Measurements from ENCODE around the gene FOXC2. TPM values are rescaled to one million over a fixed set of nuclear protein-coding genes. Genes with fewer than 3 reads are reported as not detected.

The FOXC2 gene
- total and polyA plus RNA-seq, 9 of the 15 experiments (the other 6 are each of a cell fraction or from before 2014, with no cell fraction given), result 0.01 to 0.11 (median 0.10) TPM; not detected in 5

GRCh38 chr16:86554599-86554916, 12.1 kb upstream of the FOXC2 start:
- Histone ChIP-seq H3K9me3 (replicated peaks; ENCODE audit: control insufficient read depth, insufficient read depth, low read depth, low read length) (no peaks in the 10 kb centered on the region), H3K9ac (ENCODE audit: insufficient read depth in 1 of 2, low read depth in 2 of 2, low read length in 2 of 2) (peak overlapping the region; percentile 93 to 94), H3K27me3 (ENCODE audit: control insufficient read depth in 2 of 2, insufficient read depth in 2 of 2, low read length in 2 of 2) (peaks cover 12% of the 10 kb centered on the region in 2 experiments; a peak in 3 of 5 replicates), H3K4me3 (peak overlapping the region; percentile 91), H3K9me1 (ENCODE audit: control insufficient read depth, insufficient read depth, low read length) (no peaks in the 10 kb centered on the region), H3K36me3 (ENCODE audit: control insufficient read depth, insufficient read depth, low read length) (peaks cover 16% of the 10 kb centered on the region; the same call in 1 of the 3 replicates), H3K4me2 (ENCODE audit: insufficient read depth, low read length) (peak overlapping the region; percentile 99), H4K20me1 (replicated peaks; ENCODE audit: control insufficient read depth, insufficient read depth, low read length) (no peaks in the 10 kb centered on the region), H3K27ac (ENCODE audit: extremely low read depth, low read depth, low read length) (peak overlapping the region; percentile 85), H3K79me2 (ENCODE audit: control insufficient read depth, insufficient read depth, low read length) (peaks cover 13% of the 10 kb centered on the region), H2AFZ (ENCODE audit: low read depth, low read length) (peak overlapping the region; percentile 95), H3K4me1 (replicated peaks in 1 of 2; ENCODE audit: control insufficient read depth in 2 of 2, insufficient read depth in 2 of 2, low read length in 2 of 2) (peaks cover 0 to 18% of the 10 kb centered on the region in 2 experiments; a peak in 3 of 5 replicates)
- 1% methylated on average over 9 of the region's 10 CpGs for WGBS (ENCODE audit: insufficient coverage, low coverage, missing lambda C conversion rate)
- FAIRE-seq (no peak), ATAC-seq (peak; percentile 8; the same call in 1 of the 3 replicates), DNase-seq (ENCODE audit: extremely low read depth in 1 of 4, low spot score in 3 of 4) (no peak)
- TF ChIP-seq CBFA2T3 (IDR thresholded peaks at IDR 0.05) (no peak), MAX (CRISPR knock-in tag; IDR thresholded peaks at IDR 0.05) (peak; percentile 41; the same call in 1 of the 2 replicates), GTF2E2 (tag; IDR thresholded peaks at IDR 0.05) (0 out of 2 replicates have a peak, but pooled peaks have one; percentile 32), SMAD3 (CRISPR knock-in tag; conservative IDR thresholded peaks at IDR 0.05) (no peak), SUPT5H (IDR thresholded peaks at IDR 0.05) (no peak), GABPB1 (CRISPR knock-in tag; IDR thresholded peaks at IDR 0.05) (0 out of 2 replicates have a peak, but pooled peaks have one; percentile 18), NFYB (IDR thresholded peaks at IDR 0.05; ENCODE audit: extremely low read depth, insufficient read length) (no peak), KHSRP (IDR thresholded peaks at IDR 0.05) (no peak), ZNF431 (CRISPR knock-in tag; IDR thresholded peaks at IDR 0.05) (peak; percentile 63; the same call in 1 of the 2 replicates), SMC3 (conservative IDR thresholded peaks at IDR 0.05; ENCODE audit: insufficient read depth, low read depth, low read length) (no peak), BRD4 (IDR thresholded peaks at IDR 0.05) (0 out of 2 replicates have a peak, but pooled peaks have one; percentile 1), ZNF165 (CRISPR knock-in tag; IDR thresholded peaks at IDR 0.05; ENCODE audit: borderline replicate concordance) (no peak), ZNF75A (CRISPR knock-in tag; IDR thresholded peaks at IDR 0.05) (no peak), E2F6 (IDR thresholded peaks at IDR 0.05; ENCODE audit: borderline replicate concordance in 1 of 2, extremely low read depth in 1 of 2, insufficient read depth in 1 of 2, insufficient read length in 1 of 2, low read depth in 1 of 2, low read length in 1 of 2, poor library complexity in 1 of 2, severe bottlenecking in 1 of 2) (peak in 1 of 2 experiments; percentile 46), TGIF2 (CRISPR knock-in tag; IDR thresholded peaks at IDR 0.05) (0 out of 2 replicates have a peak, but pooled peaks have one; percentile 36)
- POLR2A ChIA-PET, result no interaction called here
- intact Hi-C loops (cut with micrococcal nuclease) (no loop called here), in situ Hi-C loops (cut with MboI) (loop anchor here (25.0 kb wide), 1 partner anchor 1083 kb away; no protein-coding TSS in a partner anchor)
- BruUV-seq (replicated peaks), result TSS peak; percentile 63
- CTCF ChIA-PET (ENCODE audit: low intra/inter-chr PET ratio), result no interaction called here
